H9 (cell line): ENCODE measurements around the gene OR2V1. TPM values are rescaled to one million over a fixed set of nuclear protein-coding genes. Genes with fewer than 3 reads are reported as not detected.

Experiments
- DNase-seq: peaks from one replicate; pipeline ENCODE4 v3.0.0-alpha.2; 2017
- H2AFZ ChIP-seq: one replicate; pipeline ENCODE4 v1.6.1; 2013; ENCODE audit warnings: mild to moderate bottlenecking, low read length, control low read depth, moderate library complexity
- H2AK5ac ChIP-seq: 2 replicates; pipeline ENCODE4 v1.6.1; 2013; ENCODE audit warnings: low read length, control low read depth, mixed read lengths; ENCODE audit not compliant: insufficient read length
- H2BK120ac ChIP-seq: one replicate; pipeline ENCODE4 v1.6.1; 2013; ENCODE audit warnings: low read depth, mild to moderate bottlenecking, low read length, control low read depth, inconsistent platforms; ENCODE audit not compliant: poor library complexity, severe bottlenecking
- H2BK12ac ChIP-seq: 2 replicates; pipeline ENCODE4 v1.6.1; 2013; ENCODE audit warnings: low read length, control low read depth, mixed read lengths, low read depth; ENCODE audit not compliant: insufficient read length
- H2BK15ac ChIP-seq: 2 replicates; pipeline ENCODE4 v1.6.1; 2013; ENCODE audit warnings: low read depth, low read length, control low read depth
- H2BK20ac ChIP-seq: one replicate; pipeline ENCODE4 v1.6.1; 2013; ENCODE audit warnings: low read depth, mild to moderate bottlenecking, low read length, control low read depth, inconsistent platforms; ENCODE audit not compliant: poor library complexity, severe bottlenecking
- H2BK5ac ChIP-seq: 2 replicates; pipeline ENCODE4 v1.6.1; 2013; ENCODE audit warnings: low read length, control low read depth, mixed read lengths; ENCODE audit not compliant: insufficient read length
- H3K14ac ChIP-seq: 2 replicates; pipeline ENCODE4 v1.6.1; 2013; ENCODE audit warnings: low read length, control low read depth; ENCODE audit not compliant: insufficient read depth
- H3K18ac ChIP-seq: 2 replicates; pipeline ENCODE4 v1.6.1; 2013; ENCODE audit warnings: low read depth, mild to moderate bottlenecking, mixed read lengths, low read length, control low read depth; ENCODE audit not compliant: insufficient read length
- H3K23ac ChIP-seq: 2 replicates; pipeline ENCODE4 v1.6.1; 2013; ENCODE audit warnings: low read length, control low read depth, mixed read lengths, low read depth; ENCODE audit not compliant: insufficient read length
- H3K23me2 ChIP-seq: 2 replicates; pipeline ENCODE4 v1.6.1; 2013; ENCODE audit warnings: low read depth, mild to moderate bottlenecking, mixed read lengths, low read length, control low read depth; ENCODE audit not compliant: insufficient read length, poor library complexity, severe bottlenecking
- H3K27ac ChIP-seq: 2 replicates; pipeline ENCODE4 v1.5.1; 2013; ENCODE audit warnings: low read length, control low read depth, mixed read lengths, low read depth; ENCODE audit not compliant: insufficient read length
- H3K27me3 ChIP-seq: 2 replicates; pipeline ENCODE4 v1.6.1; 2013; ENCODE audit warnings: low read length, control low read depth, inconsistent platforms; ENCODE audit not compliant: insufficient read depth
- H3K4ac ChIP-seq: 2 replicates; pipeline ENCODE4 v1.6.1; 2013; ENCODE audit warnings: low read depth, mild to moderate bottlenecking, control low read depth, inconsistent platforms, low read length, moderate library complexity
- H3K4me1 ChIP-seq: 2 replicates; pipeline ENCODE4 v1.6.1; 2013; ENCODE audit warnings: low read length, control low read depth, inconsistent platforms; ENCODE audit not compliant: insufficient read depth
- H3K4me2 ChIP-seq: 2 replicates; pipeline ENCODE4 v1.6.1; 2013; ENCODE audit warnings: low read length, control low read depth, mixed read lengths; ENCODE audit not compliant: insufficient read length, insufficient read depth
- H3K56ac ChIP-seq: 2 replicates; pipeline ENCODE4 v1.6.1; 2013; ENCODE audit warnings: low read depth, mild to moderate bottlenecking, mixed read lengths, low read length, control low read depth; ENCODE audit not compliant: insufficient read length
- H3K79me1 ChIP-seq: 2 replicates; pipeline ENCODE4 v1.6.1; 2013; ENCODE audit warnings: low read depth, mild to moderate bottlenecking, moderate library complexity, low read length, control low read depth, inconsistent platforms; ENCODE audit not compliant: insufficient read depth, poor library complexity, severe bottlenecking
- H3K79me2 ChIP-seq: 2 replicates; pipeline ENCODE4 v1.6.1; 2013; ENCODE audit warnings: low read length, control low read depth, inconsistent platforms; ENCODE audit not compliant: insufficient read depth
- H3K9ac ChIP-seq: 2 replicates; pipeline ENCODE4 v1.6.1; 2013; ENCODE audit warnings: low read length, control low read depth, mixed read lengths; ENCODE audit not compliant: insufficient read length; ENCODE audit errors: extremely low read depth
- H3K9me3 ChIP-seq: one replicate; pipeline ENCODE4 v1.6.1; 2013; ENCODE audit warnings: low read depth, low read length, inconsistent platforms; ENCODE audit not compliant: control insufficient read depth
- H3T11ph ChIP-seq: one replicate; pipeline ENCODE4 v1.6.1; 2013; ENCODE audit warnings: mild to moderate bottlenecking, low read length, control low read depth, inconsistent platforms
- H4K20me1 ChIP-seq: one replicate; pipeline ENCODE4 v1.6.1; 2013; ENCODE audit not compliant: control insufficient read depth, insufficient read length, insufficient read depth
- H4K5ac ChIP-seq: 2 replicates; pipeline ENCODE4 v1.6.1; 2013; ENCODE audit warnings: low read depth, mild to moderate bottlenecking, mixed read lengths, low read length, control low read depth; ENCODE audit not compliant: insufficient read length
- H4K8ac ChIP-seq: replicated peaks from 2 replicates; pipeline ENCODE4 v1.6.1; 2013; ENCODE audit warnings: low read length, control low read depth, mixed read lengths, low read depth; ENCODE audit not compliant: insufficient read length
- H4K91ac ChIP-seq: 2 replicates; pipeline ENCODE4 v1.6.1; 2013; ENCODE audit warnings: low read depth, mild to moderate bottlenecking, moderate library complexity, mixed read lengths, low read length, control low read depth; ENCODE audit not compliant: insufficient read length
- H3K27ac Mint-ChIP-seq, 3 experiments: 2 replicates in 2 of 3; 3 replicates in 1 of 3; pipeline ENCODE4 v1.8.0; 2020 to 2021; ENCODE audit warnings: mixed read lengths in 3 of 3, mild to moderate bottlenecking in 1 of 3, moderate library complexity in 1 of 3
- H3K27me3 Mint-ChIP-seq: 2 replicates; pipeline ENCODE4 v1.8.0; 2021; ENCODE audit warnings: low read depth, mild to moderate bottlenecking, moderate library complexity, mixed read lengths
- H3K36me3 Mint-ChIP-seq, 3 experiments: 2 replicates in 2 of 3; 3 replicates in 1 of 3; pipeline ENCODE4 v1.8.0; 2020 to 2021; ENCODE audit warnings: low read depth in 3 of 3, mixed read lengths in 3 of 3; ENCODE audit not compliant: insufficient read depth in 1 of 3
- H3K4me1 Mint-ChIP-seq, 2 experiments: 2 replicates each; pipeline ENCODE4 v1.8.0; 2020; ENCODE audit warnings: mixed read lengths in 2 of 2
- H3K4me3 Mint-ChIP-seq, 2 experiments: 2 replicates in 1 of 2; 3 replicates in 1 of 2; pipeline ENCODE4 v1.8.0; 2020 to 2021; ENCODE audit warnings: mild to moderate bottlenecking in 2 of 2, mixed read lengths in 2 of 2, moderate library complexity in 1 of 2
- H3K9me3 Mint-ChIP-seq, 2 experiments: 2 replicates in 1 of 2; 3 replicates in 1 of 2; pipeline ENCODE4 v1.8.0; 2020; ENCODE audit warnings: mild to moderate bottlenecking in 2 of 2, mixed read lengths in 2 of 2, moderate library complexity in 1 of 2
- CTCF ChIP-seq: fragments of 200-600 bp; sonication (generic); conservative IDR thresholded peaks from 3 replicates; pipeline ENCODE4 v1.8.0; 2021; ENCODE audit warnings: antibody characterized with exemption, mild to moderate bottlenecking
- total RNA-seq: library from RNA; stranded (reverse); gene quantifications from 2 replicates; pipeline ENCODE4 v1.2.1, GENCODE V29; 2021

Gene OR2V1
- total RNA-seq, 1 experiment from 2014 or later: not detected

- Histone ChIP-seq H3K14ac (no peak overlapping the region), H3K27me3 (no peaks in the 10 kb centered on the region; the same call in 1 of the 2 replicates), H3K27ac (no peak overlapping the region), H3K18ac (no peak overlapping the region), H2BK15ac (no peak overlapping the region), H3K9me3 (no peaks in the 10 kb centered on the region), H3K56ac (no peak overlapping the region), H4K91ac (no peak overlapping the region), H3K79me2 (no peaks in the 10 kb centered on the region), H2BK120ac (no peak overlapping the region), H3K9ac (no peak overlapping the region), H3K79me1 (no peaks in the 10 kb centered on the region), H2BK12ac (no peak overlapping the region), H3T11ph (no peak overlapping the region), H4K5ac (no peak overlapping the region), H2AFZ (no peak overlapping the region), H2BK5ac (no peak overlapping the region), H3K23ac (no peak overlapping the region), H4K20me1 (no peaks in the 10 kb centered on the region), H2BK20ac (no peak overlapping the region), H3K23me2 (no peaks in the 10 kb centered on the region), H2AK5ac (no peak overlapping the region), H3K4ac (no peak overlapping the region), H3K4me1 (0 out of 2 replicates have a peak, but pooled peaks cover 2% of the 10 kb centered on the region), H3K4me2 (no peak overlapping the region), H4K8ac (no peak overlapping the region)
- Mint-ChIP-seq H3K4me1 (peaks cover 6 to 15% of the 10 kb centered on the region in 2 experiments; a peak in 3 of 4 replicates), H3K9me3 (peaks cover 3 to 4% of the 10 kb centered on the region in 2 experiments; a peak in 4 of 5 replicates), H3K27ac (no peak overlapping the region), H3K4me3 (no peak overlapping the region), H3K27me3 (peaks cover 64% of the 10 kb centered on the region), H3K36me3 (no peaks in the 10 kb centered on the region)
- no peak for TF ChIP-seq CTCF
- no peak for DNase-seq
Observed at GRCh38 chr5:181081989-181082388, 49.0 kb downstream of the OR2V1 start.
